HepG2 (cell line): ENCODE results near the gene PKMYT1. TPM values are rescaled to one million over a fixed set of nuclear protein-coding genes. Genes with fewer than 3 reads are reported as not detected.
A peak's percentile ranks its signal among the peaks of the same experiment; 100 is the strongest.

Experiments used
- ADNP ChIP-seq: sonication (generic); formaldehyde crosslinking; IDR thresholded peaks from 2 replicates; pipeline ENCODE4 v1.4.0; 2020; ENCODE audit warnings: missing genetic modification reagents
- ELF4 ChIP-seq: sonication (generic); formaldehyde crosslinking; IDR thresholded peaks from 2 replicates; pipeline ENCODE4 v1.5.0; 2020; ENCODE audit warnings: missing genetic modification reagents, mild to moderate bottlenecking, moderate library complexity, borderline replicate concordance
- GLMP ChIP-seq: sonication (generic); formaldehyde crosslinking; IDR thresholded peaks from 2 replicates; pipeline ENCODE4 v1.9.0; 2021; ENCODE audit warnings: missing genetic modification reagents, mild to moderate bottlenecking, borderline replicate concordance
- HNF4G ChIP-seq, 2 experiments: sonication (generic) in 1 of 2; formaldehyde crosslinking in 1 of 2; IDR thresholded peaks; 2 replicates each; pipeline versions ENCODE4 v1.4.0 to v1.6.1; 2011 to 2020; ENCODE audit warnings: borderline replicate concordance in 2 of 2, low read depth in 2 of 2, mild to moderate bottlenecking in 2 of 2, low read length in 1 of 2, missing genetic modification reagents in 1 of 2, moderate library complexity in 1 of 2
- HNRNPH1 ChIP-seq: fragments of 200-400 bp; formaldehyde crosslinking; optimal IDR thresholded peaks from 2 replicates; pipeline ENCODE3; 2017; ENCODE audit warnings: mild to moderate bottlenecking, low read depth, low read length
- KDM5A ChIP-seq: fragments of 200-600 bp; sonication (generic); IDR thresholded peaks from 2 replicates; pipeline ENCODE4 v1.7.0; 2018; ENCODE audit warnings: antibody characterized with exemption, mild to moderate bottlenecking, low read length, borderline replicate concordance
- MLLT10 ChIP-seq: sonication (generic); formaldehyde crosslinking; IDR thresholded peaks from 2 replicates; pipeline ENCODE4 v1.4.0; 2020; ENCODE audit warnings: missing genetic modification reagents
- MTA1 ChIP-seq: sonication (generic); formaldehyde crosslinking; IDR thresholded peaks from 2 replicates; pipeline ENCODE4 v1.4.0; 2020; ENCODE audit warnings: missing genetic modification reagents, mild to moderate bottlenecking, borderline replicate concordance
- PITX1 ChIP-seq: sonication (generic); formaldehyde crosslinking; IDR thresholded peaks from 2 replicates; pipeline ENCODE4 v1.5.1; 2020; ENCODE audit warnings: mild to moderate bottlenecking, missing genetic modification reagents
- SMAD3 ChIP-seq: sonication (generic); formaldehyde crosslinking; IDR thresholded peaks from 2 replicates; pipeline ENCODE4 v1.4.0; 2020; ENCODE audit warnings: missing genetic modification reagents
- TAF1 ChIP-seq: sonication (generic); formaldehyde crosslinking; IDR thresholded peaks from 2 replicates; pipeline ENCODE4 v1.4.0; 2020; ENCODE audit warnings: missing genetic modification reagents
- TERF1 ChIP-seq: sonication (generic); formaldehyde crosslinking; IDR thresholded peaks from 2 replicates; pipeline ENCODE4 v1.8.0; 2022; ENCODE audit warnings: mild to moderate bottlenecking, missing genetic modification reagents, moderate library complexity
- ZNF232 ChIP-seq: sonication (generic); formaldehyde crosslinking; IDR thresholded peaks from 2 replicates; pipeline ENCODE4 v1.4.0; 2020; ENCODE audit warnings: missing genetic modification reagents, borderline replicate concordance
- ZNF326 ChIP-seq: sonication (generic); formaldehyde crosslinking; IDR thresholded peaks from 2 replicates; pipeline ENCODE4 v1.4.0; 2020; ENCODE audit warnings: missing genetic modification reagents, borderline replicate concordance
- ZNF333 ChIP-seq: sonication (generic); formaldehyde crosslinking; IDR thresholded peaks from 2 replicates; pipeline ENCODE4 v1.4.0; 2020; ENCODE audit warnings: mild to moderate bottlenecking, missing genetic modification reagents, borderline replicate concordance
- ZNF441 ChIP-seq: sonication (generic); formaldehyde crosslinking; IDR thresholded peaks from 2 replicates; pipeline ENCODE4 v1.7.0; 2021; ENCODE audit warnings: missing genetic modification reagents, borderline replicate concordance
- ZNF501 ChIP-seq: sonication (generic); formaldehyde crosslinking; IDR thresholded peaks from 2 replicates; pipeline ENCODE4 v1.5.1; 2020; ENCODE audit warnings: mild to moderate bottlenecking, moderate library complexity, missing genetic modification reagents
- ZNF644 ChIP-seq: IDR thresholded peaks from 2 replicates; pipeline ENCODE4 v1.6.1; 2016; ENCODE audit warnings: low read depth
- ZNF761 ChIP-seq: sonication (generic); formaldehyde crosslinking; conservative IDR thresholded peaks from 2 replicates; pipeline ENCODE4 v1.4.0; 2020; ENCODE audit warnings: mild to moderate bottlenecking, missing genetic modification reagents
- ZSCAN12 ChIP-seq: sonication (generic); formaldehyde crosslinking; IDR thresholded peaks from 2 replicates; pipeline ENCODE4 v1.9.0; 2021; ENCODE audit warnings: mild to moderate bottlenecking, missing genetic modification reagents
- polyA plus RNA-seq, 8 experiments: library from polyadenylated mRNA; depleted of rRNA in 3 of 8; stranded (reverse) in 7 of 8; unstranded in 1 of 8; fragments of >200 nt; fragmentation: Illumina TruSeq in 4 of 8; extraction: Trizol in 4 of 8; gene quantifications; 2 replicates each; pipeline versions ENCODE4 v1.2.1 to v1.2.3, GENCODE V29; 2011 to 2016; ENCODE audit warnings: low read depth in 4 of 8, missing spikeins in 1 of 8, mixed read lengths in 1 of 8; ENCODE audit not compliant: insufficient read depth in 1 of 8
- total RNA-seq, 5 experiments: library from RNA; depleted of rRNA; stranded (reverse); fragments of >200 nt; fragmentation: Illumina TruSeq; extraction: Trizol; gene quantifications; 2 replicates each; pipeline ENCODE4 v1.2.3, GENCODE V29; 2016; ENCODE audit warnings: low read depth in 1 of 5
- TF ChIP-seq, protein P1 (sequence below): sonication (generic); formaldehyde crosslinking; IDR thresholded peaks from 2 replicates; pipeline ENCODE4 v1.5.0; 2020; ENCODE audit warnings: missing genetic modification reagents
- TF ChIP-seq, protein P2 (sequence below): sonication (generic); formaldehyde crosslinking; IDR thresholded peaks from 2 replicates; pipeline ENCODE4 v1.4.0; 2020; ENCODE audit warnings: missing genetic modification reagents
- TF ChIP-seq, protein P3 (sequence below): sonication (generic); formaldehyde crosslinking; IDR thresholded peaks from 2 replicates; pipeline ENCODE4 v1.8.1; 2023; ENCODE audit warnings: mild to moderate bottlenecking, inconsistent platforms, moderate library complexity, missing genetic modification reagents, borderline replicate concordance

PKMYT1 gene
- total and polyA plus RNA-seq, 2 of the 13 experiments (the other 11 are each of a cell fraction or from before 2014, with no cell fraction given): 7.0 to 27.8 TPM

GRCh38 chr16:2963723-2964474 lies 16.3 kb downstream of the PKMYT1 start, which contains the start of gene KREMEN2 (continued):
- TF ChIP-seq, protein P1, sequence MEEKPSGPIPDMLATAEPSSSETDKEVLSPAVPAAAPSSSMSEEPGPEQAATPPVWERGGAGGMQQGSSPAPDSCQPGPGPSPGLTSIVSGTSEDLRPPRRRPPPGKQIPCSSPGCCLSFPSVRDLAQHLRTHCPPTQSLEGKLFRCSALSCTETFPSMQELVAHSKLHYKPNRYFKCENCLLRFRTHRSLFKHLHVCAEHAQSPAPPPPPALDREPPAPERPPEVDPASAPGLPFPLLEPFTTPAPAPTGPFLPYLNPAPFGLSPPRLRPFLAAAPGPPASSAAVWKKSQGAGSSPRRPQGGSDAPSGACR (CRISPR knock-in tag): no peak
- TF ChIP-seq HNRNPH1: no peak
- 0 out of 2 replicates have a peak, but pooled peaks have one; percentile 54 for TF ChIP-seq ZNF333 (CRISPR knock-in tag)
- TF ChIP-seq ZNF232 (CRISPR knock-in tag): no peak
- no peak for TF ChIP-seq ADNP
- no peak for TF ChIP-seq KDM5A
- TF ChIP-seq SMAD3: no peak
- peak; percentile 29; the same call in 1 of the 2 replicates for TF ChIP-seq TAF1
- TF ChIP-seq, protein P2, sequence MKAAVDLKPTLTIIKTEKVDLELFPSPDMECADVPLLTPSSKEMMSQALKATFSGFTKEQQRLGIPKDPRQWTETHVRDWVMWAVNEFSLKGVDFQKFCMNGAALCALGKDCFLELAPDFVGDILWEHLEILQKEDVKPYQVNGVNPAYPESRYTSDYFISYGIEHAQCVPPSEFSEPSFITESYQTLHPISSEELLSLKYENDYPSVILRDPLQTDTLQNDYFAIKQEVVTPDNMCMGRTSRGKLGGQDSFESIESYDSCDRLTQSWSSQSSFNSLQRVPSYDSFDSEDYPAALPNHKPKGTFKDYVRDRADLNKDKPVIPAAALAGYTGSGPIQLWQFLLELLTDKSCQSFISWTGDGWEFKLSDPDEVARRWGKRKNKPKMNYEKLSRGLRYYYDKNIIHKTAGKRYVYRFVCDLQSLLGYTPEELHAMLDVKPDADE (CRISPR knock-in tag): no peak
- TF ChIP-seq, protein P3, sequence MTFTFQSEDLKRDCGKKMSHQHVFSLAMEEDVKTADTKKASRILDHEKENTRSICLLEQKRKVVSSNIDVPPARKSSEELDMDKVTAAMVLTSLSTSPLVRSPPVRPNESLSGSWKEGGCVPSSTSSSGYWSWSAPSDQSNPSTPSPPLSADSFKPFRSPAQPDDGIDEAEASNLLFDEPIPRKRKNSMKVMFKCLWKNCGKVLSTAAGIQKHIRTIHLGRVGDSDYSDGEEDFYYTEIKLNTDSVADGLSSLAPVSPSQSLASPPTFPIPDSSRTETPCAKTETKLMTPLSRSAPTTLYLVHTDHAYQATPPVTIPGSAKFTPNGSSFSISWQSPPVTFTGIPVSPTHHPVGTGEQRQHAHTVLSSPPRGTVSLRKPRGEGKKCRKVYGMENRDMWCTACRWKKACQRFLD (CRISPR knock-in tag): no peak
- TF ChIP-seq MLLT10 (CRISPR knock-in tag): no peak
- no peak for TF ChIP-seq ELF4 (CRISPR knock-in tag)
- TF ChIP-seq ZSCAN12 (CRISPR knock-in tag): no peak
- TF ChIP-seq TERF1 (CRISPR knock-in tag): no peak
- TF ChIP-seq ZNF644 (CRISPR knock-in tag): no peak
- TF ChIP-seq GLMP (CRISPR knock-in tag): no peak
- no peak for TF ChIP-seq ZNF501 (CRISPR knock-in tag)
- TF ChIP-seq PITX1: no peak
- TF ChIP-seq MTA1 (CRISPR knock-in tag): no peak
- TF ChIP-seq HNF4G (IDR thresholded peaks at IDR 0.05; ENCODE audit: borderline replicate concordance, low read depth, low read length): no peak
- TF ChIP-seq HNF4G (CRISPR knock-in tag; IDR thresholded peaks at IDR 0.05; ENCODE audit: borderline replicate concordance, low read depth): no peak
- no peak for TF ChIP-seq ZNF326 (CRISPR knock-in tag)
- no peak for TF ChIP-seq ZNF441 (CRISPR knock-in tag)
- no peak for TF ChIP-seq ZNF761 (CRISPR knock-in tag)
